Measurements from ENCODE around the gene ANKIB1. TPM values are rescaled to one million over a fixed set of nuclear protein-coding genes. Genes with fewer than 3 reads are reported as not detected.

The ANKIB1 gene
- total RNA-seq, 6 experiments from 2014 or later: 9.3 to 20.8 (median 15.0) TPM

DNA sequence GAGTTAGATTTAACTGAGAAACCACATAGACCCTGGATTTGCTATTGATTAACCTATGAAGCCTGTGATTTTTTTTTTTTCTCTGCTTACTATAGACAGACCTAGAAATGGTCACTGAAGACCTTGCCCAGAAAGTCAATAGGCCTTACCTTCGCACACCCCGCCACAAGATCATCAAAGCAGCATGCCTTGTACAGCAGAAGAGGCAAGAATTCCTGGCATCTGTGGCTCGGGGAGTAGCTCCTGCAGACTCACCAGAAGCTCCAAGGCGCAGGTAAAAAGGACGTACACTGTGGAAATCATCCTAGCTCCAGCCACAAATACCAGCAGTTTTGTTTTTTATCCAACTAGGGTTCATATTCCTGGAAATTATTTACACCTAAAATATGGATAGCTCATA, 145.3 kb downstream of the ANKIB1 start:
- Histone ChIP-seq H3K4me1 (no peaks in the 10 kb centered on the region), H3K36me3 (peaks cover 0 to 4% (median 0%) of the 10 kb centered on the region in 4 donors), H3K27me3 (no peaks in the 10 kb centered on the region), H3K27ac (no peak overlapping the region), H3K9me3 (no peaks in the 10 kb centered on the region), H3K4me3 (no peak overlapping the region)
- TF ChIP-seq CTCF (IDR thresholded peaks at IDR 0.05) (no peak), POLR2A (IDR thresholded peaks at IDR 0.05) (no peak)
- 98% methylated on average over 5 of the region's 5 CpGs for WGBS (ENCODE audit: insufficient coverage, low coverage, low lambda C conversion rate, missing lambda C conversion rate)
- DNase-seq (no peak), ATAC-seq (no peak)
- intact Hi-C loops (cut with DNase I): no loop called here

GRCh38 chr7:92397542-92397941, 151.8 kb downstream of the ANKIB1 start:
- TF ChIP-seq CTCF (IDR thresholded peaks at IDR 0.05) (no peak), POLR2A (IDR thresholded peaks at IDR 0.05) (no peak)
- Histone ChIP-seq H3K27ac (no peak overlapping the region), H3K4me1 (peaks cover 0 to 14% (median 5%) of the 10 kb centered on the region in 4 donors), H3K27me3 (no peaks in the 10 kb centered on the region), H3K4me3 (no peak overlapping the region), H3K36me3 (no peaks in the 10 kb centered on the region), H3K9me3 (no peaks in the 10 kb centered on the region)
- ATAC-seq (no peak), DNase-seq (no peak)
- intact Hi-C loops (cut with DNase I): no loop called here
- 90% methylated on average over 5 of the region's 6 CpGs for WGBS (ENCODE audit: insufficient coverage, low coverage, low lambda C conversion rate, missing lambda C conversion rate)

- Histone ChIP-seq H3K27ac (no peak overlapping the region), H3K4me3 (no peak overlapping the region), H3K4me1 (peaks cover 0 to 14% (median 5%) of the 10 kb centered on the region in 4 donors), H3K27me3 (no peaks in the 10 kb centered on the region), H3K36me3 (no peaks in the 10 kb centered on the region), H3K9me3 (no peaks in the 10 kb centered on the region)
- intact Hi-C loops (cut with DNase I): no loop called here
- no peak for DNase-seq
- peak; percentile 82 to 94 (median 86) for ATAC-seq
- WGBS (ENCODE audit: insufficient coverage, low coverage, low lambda C conversion rate, missing lambda C conversion rate): 31% methylated on average over 2 of the region's 2 CpGs
- TF ChIP-seq POLR2A (IDR thresholded peaks at IDR 0.05) (no peak), CTCF (IDR thresholded peaks at IDR 0.05) (no peak)
Measured at GRCh38 chr7:92400013-92400412, 154.2 kb downstream of the ANKIB1 start.

- ATAC-seq: peak in 1 of 4 donors; percentile 47
- Histone ChIP-seq H3K27me3 (no peaks in the 10 kb centered on the region), H3K4me1 (peaks cover 0 to 14% (median 5%) of the 10 kb centered on the region in 4 donors), H3K9me3 (no peaks in the 10 kb centered on the region), H3K36me3 (no peaks in the 10 kb centered on the region), H3K27ac (no peak overlapping the region), H3K4me3 (no peak overlapping the region)
- intact Hi-C loops (cut with DNase I): no loop called here
- no peak for DNase-seq
- 63% methylated on average over 3 of the region's 4 CpGs for WGBS (ENCODE audit: insufficient coverage, low coverage, low lambda C conversion rate, missing lambda C conversion rate)
- no peak for TF ChIP-seq POLR2A (IDR thresholded peaks at IDR 0.05)
- no peak for TF ChIP-seq CTCF (IDR thresholded peaks at IDR 0.05)
Measured at GRCh38 chr7:92402920-92403759, 157.4 kb downstream of the ANKIB1 start.
